SK-N-SH treated with all-trans-retinoic acid at 6 μM for 48 hours (cell line): ENCODE data around the gene GRIN2D.

Source experiments
- ATAC-seq: fragments of 200-7000 bp; cut with Tn5 transposase; 3 replicates; pipeline ENCODE4 v1.9.1; 2020; ENCODE audit warnings: mild to moderate bottlenecking, moderate library complexity
- ARNTL ChIP-seq: fragments of 450-650 bp; formaldehyde crosslinking; IDR thresholded peaks from 2 replicates; pipeline ENCODE4 v1.5.0; 2020; ENCODE audit warnings: low read depth, mild to moderate bottlenecking, moderate library complexity, borderline replicate concordance
- BACH2 ChIP-seq: fragments of 250-450 bp; sonication (Bioruptor Pico); IDR thresholded peaks from 2 replicates; pipeline ENCODE4 v1.9.0; 2021; ENCODE audit warnings: mild to moderate bottlenecking, borderline replicate concordance
- CSDC2 ChIP-seq: fragments of 250-450 bp; sonication (Bioruptor Pico); IDR thresholded peaks from 2 replicates; pipeline ENCODE4 v1.5.0; 2020; ENCODE audit warnings: mild to moderate bottlenecking, moderate library complexity
- CSRNP3 ChIP-seq: fragments of 250-450 bp; sonication (Bioruptor Pico); IDR thresholded peaks from 2 replicates; pipeline ENCODE4 v1.5.1; 2021; ENCODE audit warnings: mild to moderate bottlenecking, moderate library complexity
- ESRRG ChIP-seq: fragments of 250-450 bp; sonication (Bioruptor Pico); IDR thresholded peaks from 2 replicates; pipeline ENCODE4 v1.6.1; 2021; ENCODE audit warnings: mild to moderate bottlenecking
- GLIS3 ChIP-seq: fragments of 250-450 bp; sonication (Bioruptor Pico); IDR thresholded peaks from 2 replicates; pipeline ENCODE4 v1.5.0; 2020; ENCODE audit warnings: mild to moderate bottlenecking, moderate library complexity
- ISL1 ChIP-seq: fragments of 250-450 bp; sonication (Bioruptor Pico); IDR thresholded peaks from 2 replicates; pipeline ENCODE4 v2.1.2; 2022; ENCODE audit warnings: mild to moderate bottlenecking, moderate library complexity
- OSR1 ChIP-seq: fragments of 250-450 bp; sonication (Bioruptor Pico); IDR thresholded peaks from 2 replicates; pipeline ENCODE4 v1.8.0; 2022; ENCODE audit warnings: moderate library complexity, mild to moderate bottlenecking, inconsistent platforms
- POU6F1 ChIP-seq: fragments of 250-450 bp; sonication (Bioruptor Pico); IDR thresholded peaks from 2 replicates; pipeline ENCODE4 v1.8.0; 2021; ENCODE audit warnings: low read depth, mild to moderate bottlenecking, moderate library complexity, borderline replicate concordance
- PPARA ChIP-seq: fragments of 250-450 bp; sonication (Bioruptor Pico); IDR thresholded peaks from 2 replicates; pipeline ENCODE4 v1.5.0; 2020; ENCODE audit warnings: mild to moderate bottlenecking, borderline replicate concordance
- RARB ChIP-seq: fragments of 250-450 bp; sonication (Bioruptor Pico); IDR thresholded peaks from 2 replicates; pipeline ENCODE4 v1.8.0; 2021; ENCODE audit warnings: mild to moderate bottlenecking, moderate library complexity
- SNAI2 ChIP-seq: fragments of 250-450 bp; sonication (Bioruptor Pico); IDR thresholded peaks from 2 replicates; pipeline ENCODE4 v1.5.0; 2020; ENCODE audit warnings: mild to moderate bottlenecking, moderate library complexity
- TCF4 ChIP-seq: fragments of 250-450 bp; sonication (Bioruptor Pico); IDR thresholded peaks from 2 replicates; pipeline ENCODE4 v1.8.0; 2021; ENCODE audit warnings: mild to moderate bottlenecking, moderate library complexity, borderline replicate concordance
- TOX ChIP-seq: fragments of 250-450 bp; sonication (Bioruptor Pico); IDR thresholded peaks from 2 replicates; pipeline ENCODE4 v1.8.0; 2021; ENCODE audit warnings: mild to moderate bottlenecking, moderate library complexity, borderline replicate concordance
- TSHZ2 ChIP-seq: fragments of 250-450 bp; sonication (Bioruptor Pico); IDR thresholded peaks from 2 replicates; pipeline ENCODE4 v1.5.0; 2020; ENCODE audit warnings: mild to moderate bottlenecking, moderate library complexity
- ZC3H10 ChIP-seq: fragments of 250-450 bp; sonication (Bioruptor Pico); IDR thresholded peaks from 2 replicates; pipeline ENCODE4 v1.5.1; 2021; ENCODE audit warnings: mild to moderate bottlenecking, moderate library complexity
- ZFP3 ChIP-seq: fragments of 250-450 bp; sonication (Bioruptor Pico); IDR thresholded peaks from 2 replicates; pipeline ENCODE4 v1.5.0; 2020; ENCODE audit warnings: mild to moderate bottlenecking, moderate library complexity
- ZFP30 ChIP-seq: fragments of 450-650 bp; formaldehyde crosslinking; IDR thresholded peaks from 2 replicates; pipeline ENCODE4 v1.5.0; 2022; ENCODE audit warnings: mild to moderate bottlenecking, moderate library complexity
- ZNF565 ChIP-seq: fragments of 450-650 bp; formaldehyde crosslinking; conservative IDR thresholded peaks from 2 replicates; pipeline ENCODE4 v1.5.0; 2020; ENCODE audit warnings: low read depth, mild to moderate bottlenecking, moderate library complexity
- ZNF70 ChIP-seq: fragments of 450-650 bp; formaldehyde crosslinking; IDR thresholded peaks from 2 replicates; pipeline ENCODE4 v1.5.0; 2020; ENCODE audit warnings: mild to moderate bottlenecking, moderate library complexity
- ZNF8 ChIP-seq: fragments of 450-650 bp; formaldehyde crosslinking; IDR thresholded peaks from 2 replicates; pipeline ENCODE4 v1.5.0; 2020; ENCODE audit warnings: mild to moderate bottlenecking, moderate library complexity
- TF ChIP-seq, protein P1 (sequence below): fragments of 250-450 bp; sonication (Bioruptor Pico); IDR thresholded peaks from 2 replicates; pipeline ENCODE4 v1.5.1; 2020; ENCODE audit warnings: low read depth, mild to moderate bottlenecking, moderate library complexity

The GRIN2D gene

GRCh38 chr19:48359123-48359522, 34.3 kb upstream of the GRIN2D start:
- no peak for TF ChIP-seq POU6F1 (CRISPR knock-in tag)
- TF ChIP-seq ZFP3: no peak
- TF ChIP-seq ARNTL (CRISPR knock-in tag): no peak
- no peak for TF ChIP-seq TOX
- TF ChIP-seq SNAI2 (CRISPR knock-in tag): no peak
- no peak for TF ChIP-seq BACH2 (CRISPR knock-in tag)
- no peak for TF ChIP-seq ZNF565 (CRISPR knock-in tag)
- TF ChIP-seq ZNF70 (CRISPR knock-in tag): no peak
- no peak for TF ChIP-seq TCF4
- TF ChIP-seq ZFP30 (CRISPR knock-in tag): no peak
- no peak for TF ChIP-seq ISL1 (CRISPR knock-in tag)
- TF ChIP-seq OSR1 (CRISPR knock-in tag): no peak
- no peak for TF ChIP-seq TSHZ2 (CRISPR knock-in tag)
- TF ChIP-seq PPARA (CRISPR knock-in tag): no peak
- no peak for TF ChIP-seq RARB (CRISPR knock-in tag)
- no peak for TF ChIP-seq GLIS3 (CRISPR knock-in tag)
- no peak for TF ChIP-seq ZC3H10 (CRISPR knock-in tag)
- TF ChIP-seq CSDC2 (CRISPR knock-in tag): no peak

GRCh38 chr19:48361912-48362311, 31.6 kb upstream of the GRIN2D start:
- TF ChIP-seq GLIS3 (CRISPR knock-in tag): no peak
- no peak for TF ChIP-seq OSR1 (CRISPR knock-in tag)
- TF ChIP-seq ZNF565 (CRISPR knock-in tag): no peak
- ATAC-seq: no peak

More at GRCh38 chr19:48359123-48359522, 34.3 kb upstream of the GRIN2D start:
- ATAC-seq: no peak

DNA sequence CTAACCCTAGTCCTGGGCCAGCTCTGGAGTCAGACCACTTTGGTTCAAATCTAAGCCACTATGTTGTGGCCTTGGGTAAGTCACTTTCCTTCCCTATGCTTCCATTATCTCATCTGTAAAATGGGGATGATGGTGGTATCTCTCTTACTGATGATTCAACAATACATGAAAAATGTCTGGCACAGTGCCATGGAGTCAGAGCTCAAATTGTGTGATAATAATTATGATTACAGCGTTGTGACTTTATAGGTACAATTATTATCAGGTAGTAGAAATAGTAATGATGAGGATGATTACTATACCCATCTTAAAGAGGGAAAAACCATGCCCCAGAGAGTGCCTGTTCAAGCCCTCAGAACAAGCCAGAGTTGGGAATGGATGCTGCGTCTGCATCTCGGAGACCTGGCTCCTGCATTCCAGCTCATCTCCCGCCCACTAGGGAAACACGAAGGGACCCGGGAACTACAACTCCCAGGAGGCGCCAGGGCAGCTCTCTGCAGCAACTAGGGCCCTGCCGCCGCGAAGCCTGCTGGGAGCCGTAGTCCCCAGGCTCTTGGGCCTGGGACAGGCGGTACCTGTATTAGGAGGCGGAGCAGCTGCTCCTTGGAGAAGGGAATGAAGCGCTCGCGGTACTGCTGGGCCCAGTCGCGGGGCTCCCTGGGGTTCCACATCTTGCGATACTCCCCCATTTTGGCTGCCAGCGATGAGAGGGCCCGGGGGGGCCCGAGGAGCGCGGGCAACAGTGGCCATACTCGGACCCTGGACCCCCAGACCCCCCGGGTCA, 30.6 kb upstream of the GRIN2D start:
- peak; percentile 97 for ATAC-seq
- 0 out of 2 replicates have a peak, but pooled peaks have one; percentile 52 for TF ChIP-seq CSDC2 (CRISPR knock-in tag)
- TF ChIP-seq TCF4: no peak
- peak; percentile 53; the same call in 1 of the 2 replicates for TF ChIP-seq TSHZ2 (CRISPR knock-in tag)
- no peak for TF ChIP-seq ZNF8 (CRISPR knock-in tag)
- TF ChIP-seq ZFP30 (CRISPR knock-in tag): no peak

DNA sequence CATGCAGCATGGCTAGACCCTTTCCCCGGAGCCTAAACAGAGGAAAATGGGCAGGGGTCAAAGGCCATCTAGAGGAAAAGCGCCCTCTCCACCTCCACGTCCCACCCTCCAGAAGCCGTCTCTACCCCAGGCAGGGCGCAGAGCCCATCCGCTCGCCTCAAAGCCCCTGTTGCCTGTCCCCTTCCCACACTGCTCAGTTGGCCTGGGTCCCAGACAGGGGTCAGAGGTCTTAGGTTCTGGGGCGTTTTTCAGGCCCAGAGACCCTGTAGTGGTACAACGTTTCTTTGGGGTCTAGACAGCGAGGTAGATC, 30.0 kb upstream of the GRIN2D start:
- no peak for TF ChIP-seq ZNF70 (CRISPR knock-in tag)
- no peak for TF ChIP-seq ZFP30 (CRISPR knock-in tag)
- TF ChIP-seq CSRNP3 (CRISPR knock-in tag): no peak
- no peak for TF ChIP-seq ESRRG (CRISPR knock-in tag)
- no peak for TF ChIP-seq ZC3H10 (CRISPR knock-in tag)
- TF ChIP-seq ZFP3: no peak
- TF ChIP-seq, protein P1, sequence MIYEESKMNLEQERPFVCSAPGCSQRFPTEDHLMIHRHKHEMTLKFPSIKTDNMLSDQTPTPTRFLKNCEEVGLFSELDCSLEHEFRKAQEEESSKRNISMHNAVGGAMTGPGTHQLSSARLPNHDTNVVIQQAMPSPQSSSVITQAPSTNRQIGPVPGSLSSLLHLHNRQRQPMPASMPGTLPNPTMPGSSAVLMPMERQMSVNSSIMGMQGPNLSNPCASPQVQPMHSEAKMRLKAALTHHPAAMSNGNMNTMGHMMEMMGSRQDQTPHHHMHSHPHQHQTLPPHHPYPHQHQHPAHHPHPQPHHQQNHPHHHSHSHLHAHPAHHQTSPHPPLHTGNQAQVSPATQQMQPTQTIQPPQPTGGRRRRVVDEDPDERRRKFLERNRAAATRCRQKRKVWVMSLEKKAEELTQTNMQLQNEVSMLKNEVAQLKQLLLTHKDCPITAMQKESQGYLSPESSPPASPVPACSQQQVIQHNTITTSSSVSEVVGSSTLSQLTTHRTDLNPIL (CRISPR knock-in tag): no peak
- TF ChIP-seq OSR1 (CRISPR knock-in tag): no peak
- no peak for TF ChIP-seq CSDC2 (CRISPR knock-in tag)
- TF ChIP-seq TOX: no peak
- peak; percentile 5 for ATAC-seq
